Stimulated activated CD4-positive, alpha-beta T cell treated with anti-CD3 and anti-CD28 coated beads, TNF-alpha, amount 100 ng/mL, for 4 hours (primary cell): ENCODE results near the gene BOD1L1.

Source experiments
- DNase-seq, 3 experiments: peaks; one replicate each; pipeline ENCODE4 v3.0.0-alpha.2; 2020; ENCODE audit warnings: low read depth in 3 of 3

BOD1L1 gene

DNA sequence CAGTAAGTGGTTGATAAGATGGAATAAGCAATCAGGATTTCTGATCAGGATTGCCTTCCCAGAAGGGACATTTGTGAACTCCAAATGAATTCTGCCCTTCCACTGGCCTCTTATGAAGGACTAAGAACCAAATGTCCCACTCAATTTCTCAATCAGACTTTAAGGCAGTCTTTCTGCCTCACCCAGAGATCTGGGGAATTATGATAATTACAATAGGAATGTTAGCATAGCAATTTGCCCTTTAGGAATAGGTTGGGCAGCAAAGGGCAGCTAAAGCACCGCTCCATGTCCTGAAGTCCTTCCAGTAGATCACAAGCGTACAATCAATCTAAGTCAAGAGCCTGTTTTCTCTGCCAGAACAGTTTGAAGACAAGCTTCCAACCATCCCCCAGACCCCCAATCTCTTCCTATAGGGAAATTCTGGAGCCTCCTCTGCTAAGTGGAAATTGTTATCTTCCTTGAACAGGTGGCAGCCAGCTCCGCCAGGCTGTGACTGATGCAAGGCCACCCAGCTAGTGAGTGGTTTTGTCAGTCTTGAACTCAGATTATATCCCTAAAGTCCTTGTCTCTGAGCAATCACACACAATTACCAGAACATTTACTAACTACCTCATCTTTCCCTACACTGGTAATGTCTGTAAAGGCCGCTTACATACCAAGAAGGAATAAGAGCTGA lies 101.8 kb downstream of the BOD1L1 start:
- no peak for DNase-seq

DNA sequence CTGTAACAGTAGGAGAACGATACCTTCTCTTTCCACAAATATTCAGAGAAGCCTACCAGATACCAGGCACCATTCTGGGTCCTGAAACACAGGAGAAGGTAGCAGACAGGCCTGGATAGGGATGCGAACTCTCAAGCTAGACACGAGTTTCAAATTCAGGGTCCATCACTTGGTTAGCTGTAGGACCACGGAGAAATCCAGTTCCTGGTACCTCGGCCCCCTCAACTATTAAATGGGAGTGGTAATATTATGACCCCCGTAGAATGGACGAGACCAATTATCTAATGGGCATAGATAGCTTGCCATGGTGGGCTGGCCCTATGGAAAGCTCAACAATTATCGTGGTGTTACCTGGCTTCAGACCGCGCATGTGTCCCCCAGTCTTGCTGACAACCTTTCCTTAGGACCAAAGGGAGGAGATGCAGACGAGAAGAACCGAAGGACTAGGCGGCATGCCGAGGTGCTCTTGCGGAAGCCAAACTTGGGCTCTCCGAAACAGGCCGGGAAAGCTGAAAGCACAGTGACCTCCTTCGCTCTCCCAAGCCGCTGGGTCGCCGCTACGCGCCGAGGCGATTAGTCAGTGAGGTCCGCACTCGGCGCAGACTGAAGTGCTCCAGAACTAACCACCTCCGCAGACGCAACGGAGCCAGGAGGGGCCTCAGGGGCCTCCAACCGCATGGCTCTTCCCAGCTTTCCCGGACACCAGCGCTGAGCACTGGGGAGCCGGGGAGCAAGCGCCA lies 102.9 kb downstream of the BOD1L1 start:
- DNase-seq, result no peak

DNA sequence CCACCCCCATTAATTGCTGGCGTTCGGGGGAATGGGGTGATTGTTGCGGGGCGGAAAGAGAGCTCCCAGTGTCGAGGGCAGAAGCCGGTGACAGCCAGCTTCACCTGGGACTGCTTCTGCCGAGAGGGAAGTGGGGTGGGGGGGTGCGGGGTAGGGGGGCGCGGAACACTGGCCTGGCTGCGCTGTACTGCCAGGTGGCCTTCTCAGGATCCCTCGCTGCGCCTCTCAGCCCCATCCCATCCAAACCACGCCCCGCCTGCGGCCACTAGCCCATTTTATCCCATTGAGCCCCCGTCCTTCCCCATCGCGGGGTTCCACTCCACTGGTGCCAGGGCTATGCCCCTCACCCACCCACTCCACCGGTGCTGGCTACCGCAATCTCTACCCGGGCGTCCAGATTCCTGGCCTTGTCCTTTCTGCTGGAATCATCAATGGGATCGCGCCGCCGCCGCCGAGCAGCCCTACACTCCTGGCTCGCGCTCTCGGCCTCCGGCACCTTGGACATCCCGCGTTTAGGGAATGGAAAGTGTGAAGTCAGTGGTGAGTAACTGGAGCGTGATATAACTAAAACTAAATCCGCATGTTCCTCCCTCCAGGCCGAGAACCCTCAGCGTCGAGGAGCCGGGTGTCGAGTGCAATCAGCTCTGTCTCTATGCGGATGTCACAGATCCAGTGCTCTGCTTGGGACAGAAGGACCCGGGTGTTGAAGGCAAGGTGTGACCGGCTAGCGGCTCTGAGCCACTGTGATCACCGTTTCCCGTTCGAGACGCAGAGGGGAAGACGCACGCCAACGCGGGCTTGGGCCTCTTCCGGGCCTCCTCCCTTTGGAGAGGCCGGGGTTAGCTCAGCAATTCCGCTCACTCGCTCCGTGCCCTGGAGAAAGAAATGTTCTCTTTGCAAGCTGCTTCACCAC lies 103.7 kb downstream of the BOD1L1 start:
- DNase-seq, result no peak

DNA sequence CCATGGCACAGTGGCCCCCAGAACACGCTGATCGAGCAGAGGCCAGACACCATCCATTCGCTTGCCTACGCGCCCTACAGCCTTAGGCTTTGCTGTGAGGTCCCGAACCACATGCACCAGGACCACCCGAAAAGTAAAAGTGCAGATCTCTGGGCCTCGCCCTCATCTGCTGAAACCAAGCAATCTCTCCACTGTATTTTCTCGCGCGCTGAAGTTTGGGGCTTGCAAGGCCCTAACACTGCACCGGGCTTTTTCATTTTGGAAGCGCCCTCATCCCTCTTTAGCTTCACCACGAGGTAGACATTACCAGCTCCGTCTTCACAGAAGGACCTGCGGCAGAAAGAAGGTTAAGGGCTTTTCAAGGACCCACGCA lies 104.4 kb downstream of the BOD1L1 start:
- DNase-seq, result no peak

DNA sequence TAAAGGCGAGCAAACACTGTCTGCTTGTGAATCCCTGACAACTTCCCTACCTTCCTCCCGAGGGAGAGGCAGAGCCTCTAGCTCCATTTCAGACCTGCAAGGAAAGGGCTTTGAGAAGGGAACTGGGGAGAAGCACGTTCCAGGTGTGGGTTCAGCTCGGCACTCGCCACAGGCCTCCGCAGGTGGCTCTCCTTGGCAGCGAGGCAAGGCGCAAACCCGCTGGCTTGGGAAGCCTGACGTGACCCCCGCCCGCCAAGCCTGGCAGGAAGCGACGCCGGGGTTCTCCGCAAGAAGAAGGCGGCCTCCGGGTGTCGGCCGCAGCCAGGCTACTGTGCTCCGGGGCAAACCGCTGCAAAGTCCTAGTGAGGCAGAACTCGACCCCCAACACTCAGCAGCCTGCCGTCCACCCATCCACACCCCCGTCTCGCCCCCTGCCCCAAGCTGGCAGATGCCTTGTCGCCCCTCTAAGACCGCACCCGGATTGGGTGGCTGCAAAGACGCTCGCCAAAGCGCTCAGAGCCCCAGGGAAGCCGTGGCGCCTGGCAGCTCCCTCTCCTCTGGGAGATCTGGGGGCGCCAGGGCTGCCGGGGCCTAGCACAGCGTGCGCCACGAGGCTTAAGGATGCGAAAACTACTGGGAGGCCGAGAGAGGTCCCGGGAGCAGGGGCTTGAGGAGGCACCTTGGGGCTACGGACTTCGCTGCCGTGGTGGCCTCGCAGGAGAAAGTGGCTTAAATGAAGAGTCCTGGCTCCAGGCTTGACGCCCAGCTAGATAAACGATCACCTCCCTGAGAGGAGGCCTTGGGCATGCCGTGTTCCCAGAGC lies 105.0 kb downstream of the BOD1L1 start:
- DNase-seq, result no peak

DNA sequence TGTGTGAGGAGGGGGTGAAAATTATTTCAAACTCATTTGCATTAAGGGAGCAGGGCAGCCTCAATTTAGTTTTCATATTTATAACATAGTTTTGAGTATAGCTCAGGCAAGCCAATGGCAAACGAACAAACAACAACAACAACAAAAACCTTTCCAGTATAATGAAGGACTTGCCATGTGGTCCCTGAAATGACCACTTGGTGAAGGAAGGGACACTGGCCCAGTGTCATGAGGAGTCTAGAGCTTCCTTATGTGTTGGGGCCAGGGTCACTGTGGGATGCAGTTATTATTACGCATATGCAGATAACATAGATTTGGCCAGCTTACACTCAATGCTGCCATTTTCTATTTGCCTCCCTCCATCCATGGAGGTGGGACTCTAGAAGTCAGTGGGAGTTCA lies 106.5 kb downstream of the BOD1L1 start:
- DNase-seq, result no peak
